ENCODE measurements around the gene MYH14.

MYH14 gene

GRCh38 chr19:50174100-50174793 is 29.2 kb upstream of the MYH14 start:
- TF ChIP-seq, protein P1, sequence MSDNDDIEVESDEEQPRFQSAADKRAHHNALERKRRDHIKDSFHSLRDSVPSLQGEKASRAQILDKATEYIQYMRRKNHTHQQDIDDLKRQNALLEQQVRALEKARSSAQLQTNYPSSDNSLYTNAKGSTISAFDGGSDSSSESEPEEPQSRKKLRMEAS (IDR thresholded peaks at IDR 0.05; ENCODE audit: low read depth, low read length): no peak
- TF ChIP-seq CTCF (IDR thresholded peaks at IDR 0.05; ENCODE audit: low read depth, low read length) (no peak), POLR2A (IDR thresholded peaks at IDR 0.05; ENCODE audit: extremely low read depth, insufficient read length) (no peak), MYC (IDR thresholded peaks at IDR 0.05; ENCODE audit: low read depth, low read length) (no peak)
- H3K4me3 ChIP-seq (ENCODE audit: low read depth, low read length): no peak overlapping the region
- DNase-seq (ENCODE audit: low read depth): no peak

GRCh38 chr19:50175924-50176323 is 27.5 kb upstream of the MYH14 start:
- TF ChIP-seq MYC (IDR thresholded peaks at IDR 0.05; ENCODE audit: low read depth, low read length) (no peak), CTCF (IDR thresholded peaks at IDR 0.05; ENCODE audit: low read depth, low read length) (no peak), POLR2A (IDR thresholded peaks at IDR 0.05; ENCODE audit: extremely low read depth, insufficient read length) (no peak)
- TF ChIP-seq, protein P1 (IDR thresholded peaks at IDR 0.05; ENCODE audit: low read depth, low read length): no peak
- no peak overlapping the region for H3K4me3 ChIP-seq (ENCODE audit: low read depth, low read length)
- DNase-seq (ENCODE audit: low read depth): no peak

DNA sequence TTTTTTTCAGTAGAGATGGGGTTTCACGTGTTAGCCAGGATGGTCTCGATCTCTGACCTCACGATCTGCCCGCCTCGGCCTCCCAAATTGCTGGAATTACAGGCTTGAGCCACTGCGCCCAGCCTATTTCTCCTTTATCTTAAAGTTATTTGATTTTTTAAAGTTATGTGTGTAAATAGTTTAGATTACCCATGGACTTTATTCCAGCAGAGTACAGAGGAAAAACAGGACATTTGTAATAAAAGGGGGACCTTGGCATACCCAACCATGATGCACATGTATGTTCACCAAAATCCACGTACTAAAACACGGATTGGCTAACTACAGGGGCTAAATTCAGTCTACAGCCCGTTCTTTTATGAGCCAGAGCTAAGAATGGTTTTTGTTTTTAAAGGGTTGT is 26.6 kb upstream of the MYH14 start:
- TF ChIP-seq CTCF (IDR thresholded peaks at IDR 0.05; ENCODE audit: low read depth, low read length) (no peak), POLR2A (IDR thresholded peaks at IDR 0.05; ENCODE audit: extremely low read depth, insufficient read length) (no peak), MYC (IDR thresholded peaks at IDR 0.05; ENCODE audit: low read depth, low read length) (no peak)
- TF ChIP-seq, protein P1 (IDR thresholded peaks at IDR 0.05; ENCODE audit: low read depth, low read length): no peak
- no peak overlapping the region for H3K4me3 ChIP-seq (ENCODE audit: low read depth, low read length)
- no peak for DNase-seq (ENCODE audit: low read depth)

- TF ChIP-seq MYC (IDR thresholded peaks at IDR 0.05; ENCODE audit: low read depth, low read length): no peak
- TF ChIP-seq CTCF (IDR thresholded peaks at IDR 0.05; ENCODE audit: low read depth, low read length): no peak
- TF ChIP-seq, protein P1 (IDR thresholded peaks at IDR 0.05; ENCODE audit: low read depth, low read length): no peak
- no peak for TF ChIP-seq POLR2A (IDR thresholded peaks at IDR 0.05; ENCODE audit: extremely low read depth, insufficient read length)
- no peak for DNase-seq (ENCODE audit: low read depth)
- no peak overlapping the region for H3K4me3 ChIP-seq (ENCODE audit: low read depth, low read length)
These were observed 25.1 kb upstream of the MYH14 start for GRCh38 chr19:50178320-50178719.

GRCh38 chr19:50178859-50179537 is 24.4 kb upstream of the MYH14 start:
- DNase-seq (ENCODE audit: low read depth): no peak
- H3K4me3 ChIP-seq (ENCODE audit: low read depth, low read length): no peak overlapping the region
- TF ChIP-seq, protein P1 (IDR thresholded peaks at IDR 0.05; ENCODE audit: low read depth, low read length): no peak
- TF ChIP-seq POLR2A (IDR thresholded peaks at IDR 0.05; ENCODE audit: extremely low read depth, insufficient read length) (no peak), CTCF (IDR thresholded peaks at IDR 0.05; ENCODE audit: low read depth, low read length) (no peak), MYC (IDR thresholded peaks at IDR 0.05; ENCODE audit: low read depth, low read length) (no peak)
